Heart right ventricle (tissue), 16 donors: ENCODE data around the gene ANXA4. TPM values are rescaled to one million over a fixed set of nuclear protein-coding genes. Genes with fewer than 3 reads are reported as not detected.

ENCODE experiments used
- ATAC-seq, 8 donors: fragments of 200-7000 bp; cut with Tn5 transposase; one replicate each; pipeline ENCODE4 v1.9.1; 2020; ENCODE audit warnings: mild to moderate bottlenecking in 8 of 8, moderate library complexity in 8 of 8, moderate number of reproducible peaks in 1 of 8
- DNase-seq, 2 donors: peaks; one replicate each; pipeline ENCODE4 v3.0.0-alpha.2; 2020
- H3K27ac ChIP-seq, 10 donors: fragments of 200-600 bp; sonication (generic) in 2 of 10; one replicate each; pipeline versions ENCODE4 v1.5.0 to v1.8.0; 2020 to 2022; ENCODE audit warnings: mild to moderate bottlenecking in 3 of 10
- H3K27me3 ChIP-seq, 7 donors: fragments of 200-600 bp; one replicate each; pipeline ENCODE4 v1.8.0; 2021 to 2022; ENCODE audit warnings: mild to moderate bottlenecking in 2 of 7
- H3K36me3 ChIP-seq, 9 donors: fragments of 200-600 bp; sonication (generic) in 1 of 9; one replicate each; pipeline versions ENCODE4 v1.5.0 to v1.8.0; 2020 to 2022; ENCODE audit warnings: mild to moderate bottlenecking in 2 of 9
- H3K4me1 ChIP-seq, 9 donors: fragments of 200-600 bp; sonication (generic) in 1 of 9; one replicate each; pipeline versions ENCODE4 v1.5.0 to v1.8.0; 2020 to 2022; ENCODE audit warnings: mild to moderate bottlenecking in 4 of 9
- H3K4me3 ChIP-seq, 10 donors: fragments of 200-600 bp; sonication (generic) in 2 of 10; one replicate each; pipeline versions ENCODE4 v1.5.0 to v1.8.0; 2020 to 2022; ENCODE audit warnings: mild to moderate bottlenecking in 7 of 10, moderate library complexity in 2 of 10
- H3K9me3 ChIP-seq, 11 donors: fragments of 200-600 bp in 10 of 11; sonication (generic) in 2 of 11; one replicate each; pipeline versions ENCODE4 v1.5.0 to v1.8.0; 2013 to 2022; ENCODE audit warnings: mild to moderate bottlenecking in 2 of 11, control low read depth in 1 of 11, moderate library complexity in 1 of 11
- CTCF ChIP-seq, 9 donors: fragments of 200-600 bp; sonication (generic) in 2 of 9; IDR thresholded peaks; one replicate each; pipeline versions ENCODE4 v1.5.0 to v1.8.0; 2021 to 2022; ENCODE audit warnings: antibody characterized with exemption in 9 of 9, mild to moderate bottlenecking in 5 of 9, moderate library complexity in 1 of 9
- WGBS, 2 donors: extraction: QIAGEN DNeasy Blood & Tissue Kit; methylation state at CpG; one replicate each; pipeline ENCODE4 v1.1.7; 2013; ENCODE audit warnings: inconsistent platforms in 1 of 2; 5-methylcytosine and 5-hydroxymethylcytosine counted together
- intact Hi-C, 10 donors: fragments of 100-400 bp; cut with DNase I; formaldehyde crosslinking; loops; one replicate each; pipeline versions ENCODE4 v1.11.1 to v1.14.2; 2022
- polyA plus RNA-seq, 2 donors: library from polyadenylated mRNA; stranded (reverse); fragments of 200-250 nt; gene quantifications; one replicate each; pipeline ENCODE4 v1.2.3, GENCODE V29; 2013
- total RNA-seq, 10 donors: library from RNA; stranded (reverse); fragmentation: NEBNext Ultra II Directional in 3 of 10; extraction: Animal tissue kit (Norgen Biotek cat#: 25700) in 3 of 10; gene quantifications; one replicate each; pipeline versions ENCODE4 v1.2.1 to v1.2.4, GENCODE V29; 2021 to 2023
- donor health status: Arrhythmogenic right ventricular cardiomyopathy.
- donor health status: ischemic (EF 13 %, LVEDD 7.1; RV severe dilation, severe dysfunction).
- donor health status: healthy with polysubstance abuse.
- donor health status: DM: no; HTN: yes; CAD: no.
- donor health status: DM: no; HTN: no; CAD: no.
- donor health status: ischemic (EF 25% LVEDD 6.9; RV normal size, moderate dysfunction).
- donor health status: ischemic (EF 25% LVEDD 5.7; RV mildly dilated, moderate dysfunction).
- donor health status: healthy.
- donor health status: DM: yes; HTN: yes; CAD: no.
- donor health status: Ischemic cardiomyopathy.
- donor health status: ischemic (EF 35%, LVEDD 5.7; RV mildly dilated, moderate dysfunction).
- donor health status: nonischemic (EF 11% LVEDD 7.7; RV severe dilation, severe dysfunction).
- donor health status: DM: yes; HTN: yes; CAD: no.
- donor health status: PGD.
- donor health status: ischemic (EF 29% LVEDD 5.4; RV normal size, mild dysfunction).
- donor health status: nonischemic (EF 23%, LVEDD 6.1; RV moderate dilation, normal function).

The ANXA4 gene
- total and polyA plus RNA-seq, 12 donors = 12.0 to 36.7 (median 22.6) TPM

DNA sequence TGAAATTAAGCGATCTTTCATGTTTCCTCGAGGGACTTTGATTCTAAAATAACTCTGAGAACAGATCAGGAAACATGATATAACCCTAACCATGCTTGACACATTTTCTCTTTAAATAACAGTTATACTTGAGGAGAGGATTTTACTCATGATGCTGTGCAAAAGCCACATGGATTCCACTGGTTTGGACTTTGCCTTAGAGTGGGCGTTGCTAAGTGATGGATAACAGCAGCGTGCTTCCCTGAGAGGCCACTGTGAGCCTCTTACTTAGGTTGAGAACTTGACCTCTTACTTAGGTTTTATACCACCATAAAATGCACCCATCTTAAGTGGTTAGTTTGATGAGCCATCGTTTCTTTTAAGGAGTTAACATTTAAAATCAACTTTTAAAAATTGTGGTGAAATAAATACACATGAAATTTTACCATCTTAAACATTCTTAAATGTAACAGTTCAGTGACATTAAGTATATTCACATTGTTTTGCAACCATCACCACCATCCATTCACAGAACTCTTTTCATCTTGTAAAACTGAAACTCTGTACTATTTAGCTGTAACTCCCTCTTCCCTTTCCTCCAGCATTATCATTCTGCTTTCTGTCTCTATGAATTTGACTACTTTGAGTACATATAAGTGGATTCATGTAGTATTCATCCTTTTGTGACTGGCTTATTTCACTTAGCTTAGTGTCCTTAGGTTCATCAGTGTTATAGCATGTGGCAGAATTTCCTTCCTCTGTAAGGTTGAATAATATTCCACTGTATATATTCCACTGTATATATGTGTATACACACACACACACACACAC lies 22.6 kb downstream of the ANXA4 start:
- Histone ChIP-seq H3K27ac (no peak overlapping the region), H3K4me1 (peaks cover 0 to 46% (median 21%) of the 10 kb centered on the region in 9 donors), H3K4me3 (no peak overlapping the region), H3K9me3 (no peaks in the 10 kb centered on the region), H3K27me3 (no peaks in the 10 kb centered on the region), H3K36me3 (no peaks in the 10 kb centered on the region)
- WGBS, 2 donors = 87 to 89% methylated on average over 5 of the region's 5 CpGs
- DNase-seq = no peak
- ATAC-seq = no peak
- intact Hi-C loops = loop anchor here in 1 of 10 donors (10.0 kb wide), 1 partner anchor 50 kb away; no protein-coding TSS in a partner anchor
- TF ChIP-seq CTCF (IDR thresholded peaks at IDR 0.05) = no peak

- peaks cover 0 to 51% (median 26%) of the 10 kb centered on the region in 9 donors for H3K4me1 ChIP-seq
- no peak for TF ChIP-seq CTCF (IDR thresholded peaks at IDR 0.05)
Measured at GRCh38 chr2:69765096-69765380, 23.1 kb downstream of the ANXA4 start.

DNA sequence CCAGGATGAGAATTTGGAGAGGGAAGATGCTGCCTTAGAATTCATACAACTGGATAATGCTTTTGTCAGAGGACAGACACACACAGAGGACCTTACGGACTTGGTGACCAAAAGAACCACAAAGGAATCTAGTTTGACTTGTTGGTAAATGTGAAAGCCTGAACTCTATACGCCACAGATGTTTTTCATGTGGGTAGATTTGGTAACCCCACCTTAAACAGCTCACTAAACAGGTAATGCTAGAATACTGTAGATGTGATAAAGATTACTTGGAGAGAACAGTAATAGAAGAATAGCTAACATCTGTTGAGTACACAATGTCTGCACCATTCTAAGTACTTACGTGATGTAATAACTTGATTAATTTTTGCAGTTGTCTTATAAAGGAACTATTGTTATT lies 24.1 kb downstream of the ANXA4 start:
- ATAC-seq (no peak), DNase-seq (no peak)
- TF ChIP-seq CTCF (IDR thresholded peaks at IDR 0.05) = no peak
- H3K27ac ChIP-seq = no peak overlapping the region
- H3K4me1 ChIP-seq = peaks cover 0 to 58% (median 34%) of the 10 kb centered on the region in 9 donors
- H3K4me3 ChIP-seq = no peak overlapping the region
- no peaks in the 10 kb centered on the region for H3K9me3 ChIP-seq
- H3K36me3 ChIP-seq = no peaks in the 10 kb centered on the region
- 79 to 91% methylated on average over 3 of the region's 3 CpGs for WGBS, 2 donors
- no peaks in the 10 kb centered on the region for H3K27me3 ChIP-seq
- intact Hi-C loops = loop anchor here in 1 of 10 donors (10.0 kb wide), 1 partner anchor 49 kb away; no protein-coding TSS in a partner anchor

More at GRCh38 chr2:69765096-69765380, 23.1 kb downstream of the ANXA4 start:
- Histone ChIP-seq H3K27ac (no peak overlapping the region), H3K27me3 (no peaks in the 10 kb centered on the region), H3K36me3 (no peaks in the 10 kb centered on the region), H3K4me3 (no peak overlapping the region), H3K9me3 (no peaks in the 10 kb centered on the region)
- DNase-seq (no peak), ATAC-seq (no peak)
- intact Hi-C loops = loop anchor here in 1 of 10 donors (10.0 kb wide), 1 partner anchor 50 kb away; no protein-coding TSS in a partner anchor
- WGBS, 2 donors = 74 to 75% methylated on average over 2 of the region's 2 CpGs

DNA sequence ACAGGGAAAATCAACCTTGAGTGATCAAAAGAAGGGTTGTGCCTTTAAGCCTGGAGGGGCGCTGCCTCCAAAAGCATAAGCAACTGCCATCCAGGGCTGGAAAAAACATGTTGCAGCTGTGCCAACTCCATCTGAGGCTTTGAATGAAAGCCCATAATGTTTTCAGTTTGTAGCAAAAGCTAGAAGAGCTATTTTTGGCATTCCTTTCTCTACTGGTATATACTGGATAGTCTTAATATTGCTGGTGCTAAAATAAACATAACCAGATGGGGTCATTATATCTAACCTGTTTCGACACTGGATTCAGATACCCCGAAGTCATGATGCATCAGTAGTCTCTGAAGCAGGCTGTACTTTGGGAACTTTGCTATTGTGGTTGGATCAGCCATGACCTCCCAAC lies 25.1 kb downstream of the ANXA4 start:
- TF ChIP-seq CTCF (IDR thresholded peaks at IDR 0.05) = peak in 2 of 9 donors; percentile 11 to 18
- Histone ChIP-seq H3K9me3 (no peaks in the 10 kb centered on the region), H3K27me3 (no peaks in the 10 kb centered on the region), H3K27ac (peak overlapping the region in 3 of 10 donors; percentile 5 to 46 (median 13)), H3K36me3 (no peaks in the 10 kb centered on the region), H3K4me1 (peaks cover 0 to 62% (median 34%) of the 10 kb centered on the region in 9 donors), H3K4me3 (no peak overlapping the region)
- DNase-seq (no peak), ATAC-seq (peak in 1 of 8 donors; percentile 12)
- 61 to 72% methylated on average over 3 of the region's 3 CpGs for WGBS, 2 donors
- intact Hi-C loops = loop anchor here in 1 of 10 donors (10.0 kb wide), 1 partner anchor 48 kb away; no protein-coding TSS in a partner anchor
